Activated T-cell treated with anti-CD3 and anti-CD28 coated beads for 48 hours (primary cell): ENCODE results near the gene SPOCK1.
A peak's percentile ranks its signal among the peaks of the same experiment; 100 is the strongest.
"Not testable (repeated sequence)": the region's sequence is repeated elsewhere in the genome, so short reads cannot be mapped to it uniquely, and the experiment has no call there.

Source experiments
- DNase-seq: peaks from one replicate; pipeline ENCODE4 v3.0.0-alpha.2; 2020; ENCODE audit warnings: low read depth

Gene SPOCK1

DNA sequence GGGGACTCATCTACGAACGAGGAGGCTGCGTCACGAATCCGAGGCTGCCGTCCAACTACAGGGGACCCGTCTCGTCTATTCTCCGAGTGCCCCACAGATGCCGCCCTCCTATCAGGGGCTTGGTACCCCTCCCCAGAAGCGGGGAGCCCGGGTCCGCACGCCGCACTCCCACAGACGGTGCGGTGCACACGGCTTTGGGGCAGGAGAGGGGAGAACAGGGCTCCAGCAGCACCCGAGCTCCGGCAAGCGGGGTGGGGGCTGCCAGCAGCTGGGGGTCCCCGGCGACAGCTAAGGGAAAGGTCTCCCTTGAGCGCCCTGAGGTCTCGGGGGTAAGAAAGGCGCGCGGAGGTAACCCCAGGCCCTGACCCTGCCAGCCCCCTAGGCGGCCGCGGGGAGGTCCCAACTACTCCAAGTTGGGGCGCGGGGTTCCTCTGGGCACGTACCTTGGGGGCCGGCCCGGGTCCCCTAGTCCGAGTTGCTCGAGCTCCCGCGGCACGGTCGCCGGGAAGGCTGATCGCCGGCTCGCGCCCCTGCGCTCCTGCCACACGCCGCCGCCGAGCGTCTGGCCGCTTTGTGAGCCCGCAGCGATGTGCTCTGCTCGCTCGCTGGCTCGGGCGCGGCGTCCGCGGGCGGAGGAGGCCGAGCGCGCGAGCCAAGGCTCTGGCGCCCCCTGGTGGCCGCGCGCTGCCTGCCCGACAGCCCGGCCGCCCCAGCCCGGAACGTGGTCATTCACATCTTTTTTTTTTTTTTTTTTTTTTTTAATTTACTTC lies at the start of gene SPOCK1:
SPOCK1 (minus strand) TSS at position 591 of the 770 bp plus-strand sequence.
- peak; percentile 74 for DNase-seq

DNA sequence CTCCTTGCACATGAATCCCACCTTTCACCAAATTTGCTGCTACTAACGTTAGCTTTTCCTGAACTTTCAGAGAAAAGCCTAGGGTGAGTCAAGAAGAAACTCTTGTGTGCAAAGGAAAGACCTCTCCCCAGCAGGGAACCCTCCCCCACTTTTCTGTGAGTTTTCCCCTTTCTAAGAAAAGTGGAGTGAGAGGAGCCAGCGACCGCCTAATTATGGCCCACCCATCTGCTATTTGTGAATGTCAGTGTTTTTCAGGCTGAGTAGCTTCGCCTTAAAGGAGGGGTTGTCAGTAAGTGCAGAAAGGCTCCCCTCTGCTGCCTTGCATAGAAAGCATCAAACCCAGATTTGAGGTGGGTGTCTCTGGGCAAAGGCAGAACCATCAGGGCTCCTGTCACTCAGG lies 46.8 kb upstream of the SPOCK1 start:
- DNase-seq: no peak

DNA sequence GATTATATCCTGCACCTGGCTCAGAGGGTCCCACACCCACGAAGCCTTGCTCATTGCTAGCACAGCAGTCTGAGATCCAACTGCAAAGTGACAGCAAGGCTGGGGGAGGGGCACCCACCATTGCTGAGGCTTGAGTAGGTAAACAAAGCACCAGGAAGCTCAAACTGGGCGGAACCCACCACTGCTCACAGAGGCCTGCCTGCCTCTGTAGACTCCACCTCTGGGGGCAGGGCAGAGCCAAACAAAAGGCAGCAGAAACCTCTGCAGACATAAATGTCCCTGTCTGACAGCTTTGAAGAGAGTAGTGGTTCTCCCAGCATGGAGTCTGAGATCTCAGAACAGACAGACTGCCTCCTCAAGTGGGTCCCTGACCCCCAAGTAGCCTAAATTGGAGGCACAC lies 36.3 kb upstream of the SPOCK1 start:
- not testable (repeated sequence) for DNase-seq

DNA sequence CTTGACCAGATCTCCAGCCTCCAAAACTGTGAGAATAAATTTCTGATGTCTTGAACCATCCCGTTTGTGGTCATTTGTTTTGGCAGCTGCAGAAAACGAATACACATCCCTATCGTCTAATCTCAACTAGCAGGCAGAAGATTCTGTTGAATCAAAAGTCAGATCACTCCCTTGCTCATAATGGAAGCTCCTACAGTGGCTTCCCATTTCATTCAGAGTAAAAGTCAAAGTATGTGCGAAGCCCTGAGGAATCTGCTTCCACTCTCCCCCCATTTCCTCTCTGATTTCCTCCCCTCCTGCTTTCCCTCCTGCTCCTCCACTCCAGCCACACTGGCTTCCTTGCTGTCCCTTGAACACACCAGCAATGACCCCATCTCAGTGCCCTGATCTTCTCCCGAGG lies 34.8 kb upstream of the SPOCK1 start:
- DNase-seq: no peak

DNA sequence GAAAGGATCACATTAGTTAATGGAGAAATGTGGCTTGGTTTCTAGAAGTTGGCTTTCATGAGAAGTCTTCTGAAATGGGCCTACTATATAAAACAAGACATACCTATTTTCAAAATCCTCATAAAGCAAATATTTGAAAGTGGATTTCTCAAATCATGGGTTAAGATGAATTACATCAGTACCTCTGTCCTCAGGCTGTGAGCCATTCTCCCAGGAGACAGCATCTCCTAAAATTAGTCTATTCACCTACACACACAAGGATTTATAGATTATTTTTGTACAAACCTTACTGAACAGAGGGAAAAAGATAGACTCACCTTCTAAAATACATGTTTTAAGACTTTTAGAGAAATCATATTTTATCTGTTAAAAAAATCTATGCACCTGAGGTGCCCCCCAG lies 32.1 kb upstream of the SPOCK1 start:
- DNase-seq: no peak

DNA sequence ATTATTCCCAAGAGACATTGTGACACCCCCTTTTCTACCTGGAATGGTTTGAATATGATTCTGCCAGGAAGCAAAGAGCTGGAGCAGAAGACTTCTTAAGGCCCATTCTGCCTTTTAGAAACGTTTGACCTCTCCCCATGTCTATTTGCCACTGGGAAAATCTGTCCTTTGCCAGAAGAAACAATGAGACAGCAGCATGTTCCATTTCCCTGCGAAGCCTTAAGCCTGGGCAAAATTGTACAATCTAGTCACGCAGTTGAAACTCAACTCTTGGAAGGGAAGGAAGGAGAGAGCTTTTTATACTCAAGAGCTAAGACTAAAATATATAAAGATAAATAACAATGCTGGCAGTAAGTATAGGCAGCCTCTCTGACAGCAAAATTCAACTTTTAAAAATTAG lies 22.1 kb upstream of the SPOCK1 start:
- no peak for DNase-seq

DNA sequence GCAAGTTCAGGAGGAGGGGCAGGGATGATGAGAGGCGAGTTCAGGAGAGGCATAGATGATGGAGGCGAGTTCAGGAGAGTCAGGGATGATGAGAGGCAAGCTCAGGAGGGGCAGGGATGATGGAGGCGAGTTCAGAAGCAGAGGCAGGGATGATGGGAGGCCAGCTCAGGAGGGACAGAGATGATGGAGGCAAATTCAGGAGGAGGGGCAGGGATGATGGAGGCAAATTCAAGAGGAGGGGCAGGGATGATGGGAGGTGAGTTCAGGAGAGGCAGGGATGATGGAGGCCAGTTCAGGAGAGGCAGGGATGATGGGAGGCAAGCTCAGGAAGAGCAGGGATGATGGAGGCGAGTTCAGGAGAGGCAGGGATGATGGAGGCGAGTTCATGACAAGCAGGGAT lies 17.8 kb upstream of the SPOCK1 start:
- no peak for DNase-seq

DNA sequence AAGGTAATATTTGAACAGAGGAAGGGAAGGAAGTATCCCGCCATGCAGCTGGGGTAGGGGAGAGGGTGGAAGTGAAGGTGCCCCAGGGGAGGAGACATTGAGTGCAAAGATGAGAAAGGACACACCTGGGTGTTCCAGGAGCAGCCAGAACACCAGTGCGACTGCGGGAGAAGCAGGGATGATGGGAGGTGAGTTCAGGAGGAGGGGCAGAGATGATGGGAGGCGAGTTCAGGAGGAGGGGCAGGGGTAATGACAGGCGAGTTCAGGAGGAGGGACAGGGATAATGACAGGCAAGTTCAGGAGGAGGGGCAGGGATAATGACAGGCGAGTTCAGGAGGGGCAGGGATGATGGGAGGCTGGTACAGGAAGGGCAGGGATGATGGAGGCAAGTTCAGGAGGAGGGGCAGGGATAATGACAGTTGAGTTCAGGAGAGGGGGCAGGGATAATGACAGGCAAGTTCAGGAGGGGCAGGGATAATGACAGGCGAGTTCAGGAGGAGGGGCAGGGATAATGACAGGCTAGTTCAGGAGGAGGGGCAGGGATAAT lies 17.2 kb upstream of the SPOCK1 start:
- DNase-seq: no peak

DNA sequence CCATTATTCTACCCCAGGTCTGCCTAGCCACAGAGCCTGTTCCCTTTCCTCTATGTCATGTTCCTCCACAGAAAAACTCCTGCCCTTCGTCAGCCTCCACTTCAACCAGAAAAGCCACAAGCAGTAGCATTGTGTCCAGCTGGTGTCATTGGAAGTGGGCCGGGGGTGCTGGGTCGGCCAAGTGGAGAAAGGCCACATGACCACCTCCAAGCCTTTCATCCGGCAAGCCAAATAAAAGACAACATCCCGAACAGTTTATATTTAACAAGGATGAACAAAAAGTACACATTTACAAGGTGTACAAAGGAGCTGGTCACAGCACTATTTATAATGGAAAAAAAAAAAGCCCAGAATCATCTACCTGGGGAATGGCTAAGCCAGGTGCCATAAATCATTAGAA lies 16.1 kb upstream of the SPOCK1 start:
- DNase-seq: no peak

DNA sequence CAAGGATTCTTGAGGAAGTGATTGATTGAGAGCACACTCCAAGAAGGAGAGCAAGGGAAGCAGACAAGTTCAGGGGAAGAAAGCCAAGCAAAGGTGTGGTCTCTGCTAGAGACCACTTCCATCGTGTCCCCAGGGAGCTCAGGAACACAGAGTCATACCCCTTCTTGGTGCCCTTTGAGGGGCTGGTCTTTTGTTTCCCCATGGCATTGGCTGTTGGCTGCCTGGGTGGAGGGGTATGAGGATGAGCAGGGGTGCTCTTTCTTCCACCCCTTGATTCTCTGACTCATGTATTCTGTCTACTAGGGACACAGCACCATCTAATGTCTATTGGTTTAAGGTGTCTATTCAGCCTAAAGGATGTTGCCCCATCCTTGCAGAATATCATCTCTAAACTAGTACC lies 11.5 kb upstream of the SPOCK1 start:
- no peak for DNase-seq

DNA sequence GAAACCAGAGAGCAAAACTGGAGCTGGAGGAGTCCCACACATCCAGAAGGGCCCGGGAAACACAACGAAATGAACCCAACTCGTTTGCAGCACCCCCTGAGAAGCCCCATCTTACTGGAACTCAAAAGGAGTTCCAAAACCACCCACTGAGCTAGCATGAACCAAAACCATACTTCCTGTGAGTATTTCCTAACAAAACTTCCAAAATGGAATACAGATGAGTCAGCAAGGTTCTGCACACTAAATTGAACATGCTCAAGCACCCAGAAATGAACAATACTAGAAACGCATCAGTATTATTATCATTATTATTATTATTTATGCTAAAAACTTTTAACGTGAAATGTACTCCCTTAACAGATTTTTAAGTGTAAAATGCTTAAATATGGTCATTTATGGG lies 8.0 kb upstream of the SPOCK1 start:
- no peak for DNase-seq

DNA sequence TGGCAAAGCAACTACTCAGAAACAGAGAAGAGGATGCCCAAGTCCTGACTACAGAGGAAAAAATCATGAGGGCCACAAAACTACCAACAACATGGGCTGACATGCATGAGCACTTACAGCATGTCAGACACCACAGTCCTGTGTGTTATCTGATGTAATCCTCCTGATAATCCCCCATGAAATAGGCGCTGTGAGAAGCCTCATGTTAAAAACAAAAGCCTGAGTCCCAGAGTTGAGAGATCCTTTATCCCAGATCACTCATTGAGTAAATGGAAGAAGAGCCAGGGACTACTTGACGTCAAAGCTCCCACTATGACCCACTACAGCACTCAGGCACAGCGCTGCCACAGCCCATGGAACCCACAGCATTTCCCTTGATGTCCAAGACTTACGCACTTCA lies 7.2 kb upstream of the SPOCK1 start:
- no peak for DNase-seq

DNA sequence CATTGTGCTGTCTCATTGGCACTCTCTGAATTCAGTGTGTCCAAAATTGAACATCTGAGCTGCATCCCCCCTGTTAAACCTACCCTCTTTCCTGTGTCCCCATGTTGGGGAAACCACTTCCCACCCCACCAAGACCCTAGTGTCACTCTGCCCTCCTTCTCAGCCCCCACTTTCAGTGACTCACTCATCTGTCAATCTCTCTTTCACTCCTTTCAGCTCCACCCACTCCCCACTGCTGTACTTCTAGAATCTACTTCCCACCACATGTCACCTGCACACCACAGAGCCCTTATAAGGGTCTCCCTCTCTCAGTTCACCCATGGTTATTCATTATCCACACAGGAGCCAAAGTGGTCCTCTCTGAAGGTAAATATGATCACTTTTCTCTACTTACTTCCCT lies 5.8 kb upstream of the SPOCK1 start:
- DNase-seq: no peak

DNA sequence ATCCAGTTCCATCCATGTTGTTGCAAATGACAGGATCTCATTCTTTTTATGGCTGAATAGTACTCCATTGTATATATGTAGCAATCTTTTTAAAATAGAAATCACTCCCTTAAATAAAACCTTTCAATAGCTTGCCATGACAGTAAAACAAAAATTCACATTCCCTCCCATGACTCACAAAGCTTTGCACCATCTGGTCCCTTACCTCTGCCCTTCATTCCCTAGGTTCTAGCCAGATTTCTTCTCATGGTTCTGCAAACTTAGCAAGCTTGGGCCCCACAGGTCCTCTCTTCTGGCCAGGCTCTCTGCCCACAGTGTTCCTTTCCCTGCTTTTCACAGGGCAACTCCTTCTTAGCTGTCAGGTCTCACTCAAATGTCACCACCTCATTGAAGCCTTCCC lies 4.3 kb upstream of the SPOCK1 start:
- DNase-seq: no peak

DNA sequence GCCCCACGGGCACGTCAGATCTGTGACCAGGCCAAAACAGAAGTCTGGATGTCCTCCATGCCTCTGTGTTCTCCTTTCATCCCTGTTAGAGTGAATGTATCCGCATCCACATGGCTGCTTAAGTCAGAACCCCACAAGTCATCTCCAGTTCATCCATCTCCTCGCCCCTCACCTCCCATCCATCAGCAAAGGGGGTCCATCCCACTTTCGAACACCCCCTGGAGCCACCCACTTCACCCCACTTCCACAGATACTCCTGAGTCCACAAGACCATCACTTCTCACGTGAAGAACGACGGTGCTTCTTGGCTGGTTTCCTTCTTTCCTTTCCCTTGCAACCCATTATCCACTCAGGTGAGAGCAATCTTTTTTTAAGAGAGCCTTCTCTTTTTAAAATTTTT lies 3.5 kb upstream of the SPOCK1 start:
- DNase-seq: no peak

DNA sequence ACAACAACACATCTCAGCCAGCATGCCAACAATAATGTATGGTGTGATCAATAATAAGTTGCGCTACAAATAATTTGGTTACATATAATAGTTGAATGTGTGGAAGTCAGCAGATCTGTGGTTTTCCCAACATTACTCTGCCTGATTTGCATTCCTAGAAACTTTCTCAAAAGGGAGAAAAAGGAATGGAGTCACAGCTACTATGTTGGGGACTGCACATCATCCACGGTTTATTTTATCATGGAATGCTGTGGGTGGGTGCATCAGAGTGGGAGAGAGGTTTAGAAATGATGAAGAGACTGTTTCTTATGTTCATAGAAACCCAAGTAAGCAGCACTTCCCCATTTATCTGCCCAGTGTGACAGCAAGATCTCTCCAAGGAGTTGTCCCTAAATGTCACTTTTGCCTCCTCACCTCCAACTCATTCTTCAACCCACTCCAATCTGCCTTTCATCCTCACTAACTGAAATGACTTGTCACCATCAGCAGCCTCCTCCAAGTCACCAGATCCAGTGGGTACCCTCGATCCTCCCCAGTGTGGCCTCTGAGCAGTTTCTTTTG lies 2.8 kb upstream of the SPOCK1 start:
- no peak for DNase-seq

DNA sequence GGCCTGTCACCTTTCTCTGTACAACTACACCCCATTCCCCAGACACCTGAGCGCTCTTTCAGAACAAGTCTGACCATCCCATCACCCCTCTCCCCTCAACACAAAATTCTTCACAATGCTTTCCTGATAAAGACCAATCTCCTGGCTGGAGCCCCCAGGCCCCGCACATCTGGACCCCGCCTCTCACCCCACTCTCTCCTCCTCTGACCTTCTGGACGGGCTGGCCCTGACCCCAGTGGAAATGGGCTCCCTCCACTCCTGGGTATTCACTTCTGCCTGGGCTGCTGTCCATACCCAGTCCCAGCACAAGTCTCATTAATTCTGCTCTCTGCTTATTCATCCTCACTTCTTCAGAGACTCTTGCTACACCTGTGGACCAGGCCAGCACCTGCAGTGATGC lies 2.1 kb upstream of the SPOCK1 start:
- no peak for DNase-seq

DNA sequence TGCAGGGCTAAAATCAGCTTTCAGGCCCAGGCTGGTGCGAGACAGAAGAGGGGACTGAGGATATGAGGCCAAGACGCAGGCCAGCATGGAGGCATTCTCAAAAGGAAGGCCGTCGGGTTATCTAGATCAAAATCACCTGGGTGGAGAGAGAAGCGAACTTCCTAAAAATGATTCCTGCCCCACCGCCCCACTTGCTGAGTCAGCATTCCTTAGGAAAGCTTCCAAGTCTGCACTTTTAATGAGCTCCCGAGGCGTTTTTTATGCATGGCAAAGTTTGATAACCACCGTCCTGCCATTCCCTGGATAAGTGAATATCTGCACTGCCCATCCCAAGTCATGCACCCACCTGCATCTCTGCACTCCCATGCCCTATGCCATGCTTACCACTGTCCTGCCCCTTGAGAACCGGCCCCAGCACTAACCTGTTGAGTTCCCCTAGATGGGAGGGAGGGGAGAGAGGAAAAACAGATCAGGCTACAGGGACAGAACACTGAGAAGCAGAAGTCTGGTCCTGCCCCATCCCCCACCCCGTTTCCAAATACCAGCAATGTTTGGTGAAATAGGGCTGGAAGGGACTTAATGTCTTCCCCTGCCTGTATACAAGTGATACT lies 1.6 kb upstream of the SPOCK1 start:
- DNase-seq: no peak

DNA sequence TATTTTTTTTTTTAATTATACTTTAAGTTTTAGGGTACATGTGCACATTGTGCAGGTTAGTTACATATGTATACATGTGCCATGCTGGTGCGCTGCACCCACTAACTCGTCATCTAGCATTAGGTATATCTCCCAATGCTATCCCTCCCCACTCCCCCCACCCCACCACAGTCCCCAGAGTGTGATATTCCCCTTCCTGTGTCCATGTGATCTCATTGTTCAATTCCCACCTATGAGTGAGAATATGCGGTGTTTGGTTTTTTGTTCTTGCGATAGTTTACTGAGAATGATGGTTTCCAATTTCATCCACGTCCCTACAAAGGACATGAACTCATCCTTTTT lies 351 bp upstream of the SPOCK1 start:
- not testable (repeated sequence) for DNase-seq

DNA sequence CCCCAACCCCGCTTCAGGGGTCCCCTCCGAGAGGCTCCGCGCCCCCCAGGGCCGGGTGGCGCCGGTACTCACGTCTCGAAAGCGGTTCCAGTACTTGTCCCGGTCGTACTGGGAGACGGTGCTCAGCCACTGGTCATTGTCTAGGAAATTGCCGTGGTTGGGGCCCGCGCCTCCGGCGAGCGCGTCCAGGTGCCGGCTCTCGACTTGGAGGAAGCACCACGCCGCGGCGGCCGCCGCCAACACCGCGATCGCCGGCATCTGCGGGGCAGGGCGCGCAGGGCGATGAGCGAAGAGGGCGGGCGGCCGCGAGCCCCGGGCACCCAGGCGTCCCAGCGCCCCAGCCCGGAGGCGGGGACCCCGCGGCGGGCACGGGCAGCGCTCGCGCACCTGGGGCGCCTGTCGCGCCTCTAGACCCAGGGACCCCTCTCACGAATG lies 808 bp downstream of the SPOCK1 start:
- no peak for DNase-seq

DNA sequence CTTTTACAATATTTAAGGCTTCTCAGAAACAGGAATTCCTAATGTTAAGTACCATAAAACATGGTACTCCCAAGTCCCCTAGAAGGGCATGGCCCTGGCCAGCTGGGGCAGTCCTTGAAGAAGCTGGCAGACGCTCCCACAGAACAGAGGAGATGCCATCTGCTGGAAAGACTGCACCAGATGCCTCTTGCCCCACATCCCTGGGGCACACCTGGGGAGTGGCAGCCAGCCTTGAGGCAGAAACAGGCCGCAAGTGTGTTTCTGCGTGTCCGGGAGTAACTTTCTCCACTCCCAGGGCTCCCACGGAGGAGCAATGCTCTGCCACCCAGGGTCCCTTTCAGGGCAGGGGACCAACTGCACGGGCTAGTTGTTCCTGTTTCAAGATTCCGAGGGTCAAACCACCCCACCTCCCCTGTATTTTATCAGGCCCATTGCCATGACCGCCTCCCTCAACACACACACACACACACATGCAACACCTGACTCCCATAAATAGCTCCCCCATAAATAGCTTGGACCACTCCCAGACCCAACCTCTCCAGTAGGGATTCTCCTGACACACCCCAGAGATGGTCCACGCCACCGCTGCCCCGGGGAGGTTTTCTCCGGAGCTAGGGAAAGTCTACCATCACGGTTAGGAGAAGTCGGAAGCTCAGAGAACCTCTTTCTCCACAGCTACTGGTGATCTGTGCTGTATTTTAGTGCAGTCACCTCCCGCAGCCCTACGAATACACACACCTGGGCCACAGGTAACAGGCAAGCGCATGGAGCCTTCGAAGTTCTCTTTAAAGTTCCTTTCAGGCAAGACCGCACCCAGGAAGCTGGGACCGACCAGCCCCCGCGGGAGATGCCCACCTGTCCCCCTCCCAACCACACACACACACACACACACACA lies 1.5 kb downstream of the SPOCK1 start:
- DNase-seq: no peak

DNA sequence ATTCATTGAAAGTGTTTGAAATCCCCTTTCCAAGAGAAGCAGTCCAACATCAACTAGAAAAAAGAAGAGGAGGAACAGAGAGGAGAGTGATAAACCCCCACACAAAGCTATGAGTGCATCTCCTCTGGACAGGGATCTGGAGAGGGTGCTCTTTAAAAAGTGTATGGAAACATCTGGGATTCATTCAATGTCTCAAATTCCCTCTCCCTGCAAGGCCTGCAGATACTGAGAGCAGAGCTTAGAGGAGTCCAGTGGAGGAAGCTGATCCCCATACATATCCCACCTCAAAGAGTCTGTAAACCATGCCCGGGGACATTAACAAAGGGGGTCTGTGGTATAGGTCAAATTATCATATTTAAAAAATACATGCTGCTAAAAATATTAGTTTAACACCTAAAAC lies 2.2 kb downstream of the SPOCK1 start:
- DNase-seq: no peak
